ENCODE measurements around the gene MYO5A.

The MYO5A gene

GRCh38 chr15:52309154-52309548 lies 219.5 kb downstream of the MYO5A start:
- Histone ChIP-seq H3K4me1 (ENCODE audit: control insufficient read depth, insufficient read depth, low read length) (no peaks in the 10 kb centered on the region), H3K27ac (ENCODE audit: low read length) (no peak overlapping the region), H3K9me3 (ENCODE audit: control insufficient read depth in 2 of 2, low read length in 2 of 2) (no peaks in the 10 kb centered on the region), H3K27me3 (ENCODE audit: control insufficient read depth in 1 of 2, insufficient read depth in 2 of 2, low read length in 2 of 2) (no peaks in the 10 kb centered on the region), H3K9ac (ENCODE audit: low read length in 2 of 2) (no peak overlapping the region), H3K36me3 (ENCODE audit: control insufficient read depth in 2 of 2, insufficient read depth in 2 of 2, low read length in 2 of 2) (peaks cover 15 to 18% of the 10 kb centered on the region in 2 donors), H3K4me3 (ENCODE audit: low read length in 2 of 2) (no peak overlapping the region)

- H3K27me3 ChIP-seq (ENCODE audit: control insufficient read depth in 1 of 2, insufficient read depth in 2 of 2, low read length in 2 of 2): no peaks in the 10 kb centered on the region
- H3K4me3 ChIP-seq (ENCODE audit: low read length in 2 of 2): no peak overlapping the region
- no peak overlapping the region for H3K27ac ChIP-seq (ENCODE audit: low read length)
- H3K9me3 ChIP-seq (ENCODE audit: control insufficient read depth in 2 of 2, low read length in 2 of 2): no peaks in the 10 kb centered on the region
- no peaks in the 10 kb centered on the region for H3K4me1 ChIP-seq (ENCODE audit: control insufficient read depth, insufficient read depth, low read length)
- peaks cover 15% of the 10 kb centered on the region in 2 donors for H3K36me3 ChIP-seq (ENCODE audit: control insufficient read depth in 2 of 2, insufficient read depth in 2 of 2, low read length in 2 of 2)
- H3K9ac ChIP-seq (ENCODE audit: low read length in 2 of 2): no peak overlapping the region
These were observed 220.1 kb downstream of the MYO5A start for GRCh38 chr15:52308446-52309153.

GRCh38 chr15:52307847-52308246 lies 220.8 kb downstream of the MYO5A start:
- Histone ChIP-seq H3K9ac (ENCODE audit: low read length in 2 of 2) (no peak overlapping the region), H3K4me1 (ENCODE audit: control insufficient read depth, insufficient read depth, low read length) (no peaks in the 10 kb centered on the region), H3K27ac (ENCODE audit: low read length) (no peak overlapping the region), H3K9me3 (ENCODE audit: control insufficient read depth in 2 of 2, low read length in 2 of 2) (no peaks in the 10 kb centered on the region), H3K36me3 (ENCODE audit: control insufficient read depth in 2 of 2, insufficient read depth in 2 of 2, low read length in 2 of 2) (peaks cover 12 to 14% of the 10 kb centered on the region in 2 donors), H3K27me3 (ENCODE audit: control insufficient read depth in 1 of 2, insufficient read depth in 2 of 2, low read length in 2 of 2) (no peaks in the 10 kb centered on the region), H3K4me3 (ENCODE audit: low read length in 2 of 2) (no peak overlapping the region)

- peaks cover 8 to 11% of the 10 kb centered on the region in 2 donors for H3K36me3 ChIP-seq (ENCODE audit: control insufficient read depth in 2 of 2, insufficient read depth in 2 of 2, low read length in 2 of 2)
- no peaks in the 10 kb centered on the region for H3K27me3 ChIP-seq (ENCODE audit: control insufficient read depth in 1 of 2, insufficient read depth in 2 of 2, low read length in 2 of 2)
- H3K27ac ChIP-seq (ENCODE audit: low read length): no peak overlapping the region
- H3K4me3 ChIP-seq (ENCODE audit: low read length in 2 of 2): no peak overlapping the region
- H3K4me1 ChIP-seq (ENCODE audit: control insufficient read depth, insufficient read depth, low read length): no peaks in the 10 kb centered on the region
- no peak overlapping the region for H3K9ac ChIP-seq (ENCODE audit: low read length in 2 of 2)
- H3K9me3 ChIP-seq (ENCODE audit: control insufficient read depth in 2 of 2, low read length in 2 of 2): no peaks in the 10 kb centered on the region
These were observed 222.4 kb downstream of the MYO5A start for GRCh38 chr15:52306270-52306669.

GRCh38 chr15:52303093-52303772 lies 225.4 kb downstream of the MYO5A start:
- H3K36me3 ChIP-seq (ENCODE audit: control insufficient read depth in 2 of 2, insufficient read depth in 2 of 2, low read length in 2 of 2): no peaks in the 10 kb centered on the region
- no peaks in the 10 kb centered on the region for H3K27me3 ChIP-seq (ENCODE audit: control insufficient read depth in 1 of 2, insufficient read depth in 2 of 2, low read length in 2 of 2)
- no peak overlapping the region for H3K4me3 ChIP-seq (ENCODE audit: low read length in 2 of 2)
- H3K9ac ChIP-seq (ENCODE audit: low read length in 2 of 2): no peak overlapping the region
- no peaks in the 10 kb centered on the region for H3K9me3 ChIP-seq (ENCODE audit: control insufficient read depth in 2 of 2, low read length in 2 of 2)
- H3K27ac ChIP-seq (ENCODE audit: low read length): no peak overlapping the region
- no peaks in the 10 kb centered on the region for H3K4me1 ChIP-seq (ENCODE audit: control insufficient read depth, insufficient read depth, low read length)

- peaks cover under 1 to 1% of the 10 kb centered on the region in 2 donors for H3K27me3 ChIP-seq (ENCODE audit: control insufficient read depth in 1 of 2, insufficient read depth in 2 of 2, low read length in 2 of 2)
These were observed 227.3 kb downstream of the MYO5A start for GRCh38 chr15:52301265-52301847.

GRCh38 chr15:52295421-52296001 lies 233.2 kb downstream of the MYO5A start, which contains the start of gene MYO5C:
MYO5C (minus strand) TSS chr15:52295804; CDS start chr15:52295636, 168 bp downstream.
- Histone ChIP-seq H3K9ac (ENCODE audit: low read length in 2 of 2) (no peak within 1 kb of the TSS), H3K4me1 (ENCODE audit: control insufficient read depth, insufficient read depth, low read length) (peaks cover 5% of the 10 kb centered on the region), H3K27me3 (ENCODE audit: control insufficient read depth in 1 of 2, insufficient read depth in 2 of 2, low read length in 2 of 2) (peaks cover 25 to 26% of the 10 kb centered on the region in 2 donors), H3K36me3 (ENCODE audit: control insufficient read depth in 2 of 2, insufficient read depth in 2 of 2, low read length in 2 of 2) (no peaks in the 10 kb centered on the region), H3K27ac (ENCODE audit: low read length) (no peak within 1 kb of the TSS), H3K4me3 (ENCODE audit: low read length in 2 of 2) (peak within 1 kb of the TSS in 1 of 2 donors; percentile 59), H3K9me3 (ENCODE audit: control insufficient read depth in 2 of 2, low read length in 2 of 2) (no peaks in the 10 kb centered on the region)

More at GRCh38 chr15:52301265-52301847, 227.3 kb downstream of the MYO5A start:
- Histone ChIP-seq H3K9me3 (ENCODE audit: control insufficient read depth in 2 of 2, low read length in 2 of 2) (no peaks in the 10 kb centered on the region), H3K9ac (ENCODE audit: low read length in 2 of 2) (no peak overlapping the region), H3K4me3 (ENCODE audit: low read length in 2 of 2) (no peak overlapping the region), H3K27ac (ENCODE audit: low read length) (no peak overlapping the region), H3K4me1 (ENCODE audit: control insufficient read depth, insufficient read depth, low read length) (no peaks in the 10 kb centered on the region), H3K36me3 (ENCODE audit: control insufficient read depth in 2 of 2, insufficient read depth in 2 of 2, low read length in 2 of 2) (no peaks in the 10 kb centered on the region)

DNA sequence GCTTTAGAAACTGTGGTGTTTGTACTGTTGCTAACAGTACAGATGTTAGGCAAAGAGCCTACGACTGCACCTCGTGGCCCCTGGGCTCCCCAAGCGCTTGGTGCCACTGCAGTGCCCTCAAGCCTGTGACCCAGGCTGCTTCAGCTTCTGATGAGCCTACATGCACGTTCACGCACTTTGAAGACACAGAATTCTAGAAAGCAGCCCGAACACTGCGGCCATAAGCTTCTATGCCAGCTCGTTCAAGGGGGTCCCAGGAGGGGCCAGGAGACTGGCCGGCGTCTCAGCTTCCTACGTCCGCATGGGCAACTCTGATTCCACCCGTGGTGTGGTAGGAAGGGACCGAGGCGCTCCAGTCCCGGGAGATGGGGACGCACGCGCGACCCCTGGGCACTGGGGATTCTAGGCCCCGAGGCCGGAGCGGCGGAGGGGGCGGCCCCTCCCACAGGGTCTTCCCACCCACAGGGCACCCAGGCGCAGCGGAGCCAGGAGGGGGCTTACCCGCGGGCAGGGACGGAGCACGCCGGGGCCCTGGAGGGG lies 233.7 kb downstream of the MYO5A start:
- Histone ChIP-seq H3K9ac (ENCODE audit: low read length in 2 of 2) (no peak overlapping the region), H3K27ac (ENCODE audit: low read length) (no peak overlapping the region), H3K4me3 (ENCODE audit: low read length in 2 of 2) (peak overlapping the region in 1 of 2 donors; percentile 59), H3K4me1 (ENCODE audit: control insufficient read depth, insufficient read depth, low read length) (peaks cover 5% of the 10 kb centered on the region), H3K9me3 (ENCODE audit: control insufficient read depth in 2 of 2, low read length in 2 of 2) (no peaks in the 10 kb centered on the region), H3K36me3 (ENCODE audit: control insufficient read depth in 2 of 2, insufficient read depth in 2 of 2, low read length in 2 of 2) (no peaks in the 10 kb centered on the region), H3K27me3 (ENCODE audit: control insufficient read depth in 1 of 2, insufficient read depth in 2 of 2, low read length in 2 of 2) (peaks cover 25 to 26% of the 10 kb centered on the region in 2 donors)

DNA sequence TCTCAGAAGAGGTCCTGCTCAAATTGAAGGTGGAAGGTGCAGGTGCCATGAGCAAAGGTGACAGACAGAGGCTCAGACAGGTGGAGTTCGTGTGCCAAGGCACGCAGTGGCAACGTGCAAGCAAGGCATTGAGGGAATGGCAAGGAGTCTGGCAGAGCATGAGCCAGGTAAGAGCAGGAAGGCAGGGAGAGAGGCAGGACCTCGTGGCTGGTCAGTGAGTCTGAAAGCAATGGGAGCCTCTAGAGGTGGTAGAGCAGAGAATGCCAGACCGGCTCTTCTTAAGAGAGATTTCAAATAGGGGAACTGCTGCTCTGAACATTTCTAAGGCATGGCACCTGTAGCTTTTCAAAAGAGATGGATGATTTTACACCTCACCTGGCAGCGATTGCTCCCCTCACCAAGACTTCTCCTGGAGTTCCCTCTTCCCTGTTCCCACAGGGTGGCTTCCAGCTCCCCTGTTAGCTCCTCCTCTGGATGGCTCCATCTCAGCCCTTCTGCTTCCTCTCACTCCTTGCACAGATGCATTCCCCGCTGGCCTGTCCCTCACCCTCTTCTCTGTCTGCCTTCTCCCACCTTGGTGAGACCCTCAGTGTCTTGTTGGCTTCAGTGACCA lies 235.8 kb downstream of the MYO5A start:
- Histone ChIP-seq H3K9ac (ENCODE audit: low read length in 2 of 2) (no peak overlapping the region), H3K4me3 (ENCODE audit: low read length in 2 of 2) (no peak overlapping the region), H3K4me1 (ENCODE audit: control insufficient read depth, insufficient read depth, low read length) (peaks cover 5% of the 10 kb centered on the region)

GRCh38 chr15:52291204-52291603 lies 237.5 kb downstream of the MYO5A start:
- Histone ChIP-seq H3K9me3 (ENCODE audit: control insufficient read depth in 2 of 2, low read length in 2 of 2) (no peaks in the 10 kb centered on the region), H3K4me3 (ENCODE audit: low read length in 2 of 2) (no peak overlapping the region), H3K36me3 (ENCODE audit: control insufficient read depth in 2 of 2, insufficient read depth in 2 of 2, low read length in 2 of 2) (no peaks in the 10 kb centered on the region), H3K27me3 (ENCODE audit: control insufficient read depth in 1 of 2, insufficient read depth in 2 of 2, low read length in 2 of 2) (peaks cover 22 to 23% of the 10 kb centered on the region in 2 donors), H3K9ac (ENCODE audit: low read length in 2 of 2) (no peak overlapping the region), H3K4me1 (ENCODE audit: control insufficient read depth, insufficient read depth, low read length) (peaks cover 5% of the 10 kb centered on the region), H3K27ac (ENCODE audit: low read length) (no peak overlapping the region)

More for the DNA sequence above, 235.8 kb downstream of the MYO5A start:
- no peaks in the 10 kb centered on the region for H3K9me3 ChIP-seq (ENCODE audit: control insufficient read depth in 2 of 2, low read length in 2 of 2)
- no peaks in the 10 kb centered on the region for H3K36me3 ChIP-seq (ENCODE audit: control insufficient read depth in 2 of 2, insufficient read depth in 2 of 2, low read length in 2 of 2)
- H3K27me3 ChIP-seq (ENCODE audit: control insufficient read depth in 1 of 2, insufficient read depth in 2 of 2, low read length in 2 of 2): peaks cover 25 to 26% of the 10 kb centered on the region in 2 donors
- no peak overlapping the region for H3K27ac ChIP-seq (ENCODE audit: low read length)
